Measurements from ENCODE around the gene FOXN3. TPM values are rescaled to one million over a fixed set of nuclear protein-coding genes. Genes with fewer than 3 reads are reported as not detected.

The FOXN3 gene
- polyA plus RNA-seq, 1 donor (not counting 4 experiments of a cell fraction or from before 2014, with no cell fraction given): 10.2 TPM

DNA sequence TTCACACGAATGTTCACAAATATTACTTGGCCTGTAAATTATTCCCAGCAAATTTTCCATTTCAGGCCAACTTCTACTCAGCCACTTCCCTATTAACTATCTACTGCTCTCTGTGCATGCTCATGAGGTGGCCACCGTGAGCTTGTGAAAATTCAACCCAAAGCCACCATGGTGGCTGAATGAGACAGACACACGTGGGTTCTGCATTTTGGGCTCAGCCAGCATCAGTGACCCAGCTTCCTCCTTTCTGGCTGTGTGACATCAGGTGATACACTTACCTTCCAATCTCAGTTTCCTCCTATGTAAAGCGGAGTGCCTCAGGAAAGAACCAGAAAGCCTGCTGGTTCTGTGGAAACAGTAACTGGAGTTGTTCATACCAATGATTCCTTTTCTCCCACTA lies 175.8 kb downstream of the FOXN3 start:
- peaks cover 9% of the 10 kb centered on the region for H3K4me1 ChIP-seq (ENCODE audit: control insufficient read depth, extremely low read depth, insufficient read depth, low read length)
- H3K27ac ChIP-seq (ENCODE audit: control insufficient read depth, insufficient read depth, low read length): no peak overlapping the region
- DNase-seq (ENCODE audit: low read depth, low spot score): no peak
- H3K36me3 ChIP-seq (ENCODE audit: control insufficient read depth in 2 of 2, extremely low read depth in 1 of 2, insufficient read depth in 2 of 2, low read length in 2 of 2): no peaks in the 10 kb centered on the region
- H3K9me1 ChIP-seq (ENCODE audit: control insufficient read depth, extremely low read depth, insufficient read depth, low read length): no peaks in the 10 kb centered on the region
- no peaks in the 10 kb centered on the region for H3K9me3 ChIP-seq (ENCODE audit: control insufficient read depth, low read depth, low read length)
- no peak for FAIRE-seq
- no peaks in the 10 kb centered on the region for H4K20me1 ChIP-seq (ENCODE audit: control insufficient read depth, extremely low read depth, insufficient read depth, low read length)
- dilution Hi-C loops (cut with MboI; ENCODE audit: extremely low pct_ligation_motif_present, low sequenced_read_pairs): no loop called here
- H3K27me3 ChIP-seq (ENCODE audit: control insufficient read depth, extremely low read depth, insufficient read depth, low read length): no peaks in the 10 kb centered on the region
- no peak overlapping the region for H3K4me3 ChIP-seq (ENCODE audit: control insufficient read depth in 2 of 3, extremely low read depth in 1 of 3, insufficient read depth in 2 of 3, low read depth in 1 of 3, low read length in 3 of 3)
- H3K79me2 ChIP-seq (ENCODE audit: control insufficient read depth, insufficient read depth, low read length): no peaks in the 10 kb centered on the region
- H3K4me2 ChIP-seq (ENCODE audit: control insufficient read depth, extremely low read depth, insufficient read depth, low read depth, low read length): no peak overlapping the region
- no peak overlapping the region for H3K9ac ChIP-seq (ENCODE audit: control insufficient read depth, extremely low read depth, insufficient read depth, low read length)
- no peak overlapping the region for H2AFZ ChIP-seq (ENCODE audit: control insufficient read depth, low read length)
- no peak for TF ChIP-seq CTCF (optimal IDR thresholded peaks at IDR 0.05 in 1 of 3, IDR thresholded peaks at IDR 0.05 in 1 of 3, conservative IDR thresholded peaks at IDR 0.05 in 1 of 3; ENCODE audit: extremely low read depth in 1 of 3, insufficient read depth in 2 of 3, low read length in 3 of 3)
- TF ChIP-seq EZH2 (IDR thresholded peaks at IDR 0.05; ENCODE audit: low read length): no peak

DNA sequence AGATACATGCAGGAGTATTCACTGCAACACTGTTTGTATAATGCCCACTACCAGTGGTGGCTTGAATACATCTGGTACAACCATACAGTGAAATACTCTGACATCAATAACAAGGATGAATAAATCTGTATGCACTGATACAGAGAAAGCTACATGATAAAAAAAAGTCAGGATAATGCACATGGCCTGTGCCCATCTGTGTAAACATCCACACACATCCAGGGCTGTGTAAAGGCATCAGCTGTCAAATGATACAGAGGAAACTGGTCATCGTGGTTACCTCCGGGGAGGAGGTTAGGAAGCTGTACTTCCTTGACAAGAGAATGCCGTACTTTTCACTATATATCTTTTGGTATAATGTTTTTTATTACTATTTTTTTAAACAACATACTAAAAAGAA lies 176.6 kb downstream of the FOXN3 start:
- dilution Hi-C loops (cut with MboI; ENCODE audit: extremely low pct_ligation_motif_present, low sequenced_read_pairs): no loop called here
- no peaks in the 10 kb centered on the region for H3K79me2 ChIP-seq (ENCODE audit: control insufficient read depth, insufficient read depth, low read length)
- no peaks in the 10 kb centered on the region for H3K36me3 ChIP-seq (ENCODE audit: control insufficient read depth in 2 of 2, extremely low read depth in 1 of 2, insufficient read depth in 2 of 2, low read length in 2 of 2)
- no peak overlapping the region for H2AFZ ChIP-seq (ENCODE audit: control insufficient read depth, low read length)
- H3K27ac ChIP-seq (ENCODE audit: control insufficient read depth, insufficient read depth, low read length): no peak overlapping the region
- H3K4me1 ChIP-seq (ENCODE audit: control insufficient read depth, extremely low read depth, insufficient read depth, low read length): peaks cover under 1% of the 10 kb centered on the region
- no peak for DNase-seq (ENCODE audit: low read depth, low spot score)
- TF ChIP-seq EZH2 (IDR thresholded peaks at IDR 0.05; ENCODE audit: low read length) (no peak), CTCF (optimal IDR thresholded peaks at IDR 0.05 in 1 of 3, IDR thresholded peaks at IDR 0.05 in 1 of 3, conservative IDR thresholded peaks at IDR 0.05 in 1 of 3; ENCODE audit: extremely low read depth in 1 of 3, insufficient read depth in 2 of 3, low read length in 3 of 3) (no peak)
- no peak overlapping the region for H3K9ac ChIP-seq (ENCODE audit: control insufficient read depth, extremely low read depth, insufficient read depth, low read length)
- H3K27me3 ChIP-seq (ENCODE audit: control insufficient read depth, extremely low read depth, insufficient read depth, low read length): no peaks in the 10 kb centered on the region
- no peaks in the 10 kb centered on the region for H4K20me1 ChIP-seq (ENCODE audit: control insufficient read depth, extremely low read depth, insufficient read depth, low read length)
- H3K9me3 ChIP-seq (ENCODE audit: control insufficient read depth, low read depth, low read length): no peaks in the 10 kb centered on the region
- FAIRE-seq: no peak
- no peak overlapping the region for H3K4me3 ChIP-seq (ENCODE audit: control insufficient read depth in 2 of 3, extremely low read depth in 1 of 3, insufficient read depth in 2 of 3, low read depth in 1 of 3, low read length in 3 of 3)
- no peak overlapping the region for H3K4me2 ChIP-seq (ENCODE audit: control insufficient read depth, extremely low read depth, insufficient read depth, low read depth, low read length)
- H3K9me1 ChIP-seq (ENCODE audit: control insufficient read depth, extremely low read depth, insufficient read depth, low read length): no peaks in the 10 kb centered on the region
